Adrenal gland (tissue), 5 donors: ENCODE data around the gene LRRIQ4.

Source experiments
- CTCF ChIP-seq, 6 experiments: fragments of 450-650 bp in 4 of 6; fragments of 200-600 bp in 2 of 6; sonication (generic) in 1 of 6; IDR thresholded peaks; 1 replicate in 5 of 6; 2 replicates in 1 of 6; pipeline versions ENCODE4 v1.5.1 to v1.8.0; 2016 to 2021; ENCODE audit warnings: antibody characterized with exemption in 6 of 6, mild to moderate bottlenecking in 2 of 6, moderate library complexity in 1 of 6
- POLR2A ChIP-seq, 2 donors: fragments of 450-650 bp; IDR thresholded peaks; one replicate each; pipeline ENCODE4 v1.6.1; 2017; ENCODE audit warnings: antibody characterized with exemption in 2 of 2, mild to moderate bottlenecking in 2 of 2, moderate library complexity in 1 of 2
- donor health status: DM: no; HTN: no; CAD: no.

- TF ChIP-seq CTCF (IDR thresholded peaks at IDR 0.05) (no peak), POLR2A (IDR thresholded peaks at IDR 0.05) (no peak)
Observed at GRCh38 chr3:169836942-169837275, 24.2 kb downstream of the LRRIQ4 start.
